Measurements from ENCODE around the gene GIMAP5. TPM values are rescaled to one million over a fixed set of nuclear protein-coding genes. Genes with fewer than 3 reads are reported as not detected.
"Not testable (repeated sequence)": the region's sequence is repeated elsewhere in the genome, so short reads cannot be mapped to it uniquely, and the experiment has no call there.

The GIMAP5 gene
- total and polyA plus RNA-seq, 2 donors (not counting 1 experiment from before 2014, with no cell fraction given): not detected

DNA sequence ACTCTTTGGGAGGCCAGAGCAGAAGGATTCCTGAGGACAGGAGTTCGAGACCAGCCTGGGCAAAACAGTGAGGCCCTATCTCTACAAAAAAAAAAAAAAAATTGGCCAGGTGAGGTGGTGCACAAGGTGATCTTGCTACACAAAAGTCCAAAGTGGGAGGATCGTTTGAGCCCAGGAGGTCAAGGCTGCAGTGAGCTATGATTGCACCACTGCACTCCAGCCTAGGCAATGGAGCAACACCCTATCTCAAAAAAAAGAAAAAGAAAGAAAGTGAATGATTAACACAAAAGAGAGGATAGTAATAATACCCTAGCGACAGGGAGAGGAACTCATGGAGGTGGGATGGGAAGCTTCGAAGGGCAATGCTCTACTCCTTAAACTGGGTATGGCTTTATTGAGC is 32.5 kb downstream of the GIMAP5 start:
- no peak overlapping the region for H3K27ac ChIP-seq (ENCODE audit: insufficient read depth, low read length)
- no peak overlapping the region for H3K4me3 ChIP-seq (replicated peaks in 1 of 4; ENCODE audit: control extremely low read depth in 1 of 4, insufficient read depth in 1 of 4, low read depth in 3 of 4, low read length in 4 of 4)
- H3K9me3 ChIP-seq (ENCODE audit: control insufficient read depth, insufficient read depth, low read depth, low read length): no peaks in the 10 kb centered on the region
- no peaks in the 10 kb centered on the region for H3K36me3 ChIP-seq (ENCODE audit: control insufficient read depth, insufficient read depth, low read length)
- TF ChIP-seq EZH2 (IDR thresholded peaks at IDR 0.05; ENCODE audit: low read length, missing control alignments): no peak
- TF ChIP-seq, protein P1, sequence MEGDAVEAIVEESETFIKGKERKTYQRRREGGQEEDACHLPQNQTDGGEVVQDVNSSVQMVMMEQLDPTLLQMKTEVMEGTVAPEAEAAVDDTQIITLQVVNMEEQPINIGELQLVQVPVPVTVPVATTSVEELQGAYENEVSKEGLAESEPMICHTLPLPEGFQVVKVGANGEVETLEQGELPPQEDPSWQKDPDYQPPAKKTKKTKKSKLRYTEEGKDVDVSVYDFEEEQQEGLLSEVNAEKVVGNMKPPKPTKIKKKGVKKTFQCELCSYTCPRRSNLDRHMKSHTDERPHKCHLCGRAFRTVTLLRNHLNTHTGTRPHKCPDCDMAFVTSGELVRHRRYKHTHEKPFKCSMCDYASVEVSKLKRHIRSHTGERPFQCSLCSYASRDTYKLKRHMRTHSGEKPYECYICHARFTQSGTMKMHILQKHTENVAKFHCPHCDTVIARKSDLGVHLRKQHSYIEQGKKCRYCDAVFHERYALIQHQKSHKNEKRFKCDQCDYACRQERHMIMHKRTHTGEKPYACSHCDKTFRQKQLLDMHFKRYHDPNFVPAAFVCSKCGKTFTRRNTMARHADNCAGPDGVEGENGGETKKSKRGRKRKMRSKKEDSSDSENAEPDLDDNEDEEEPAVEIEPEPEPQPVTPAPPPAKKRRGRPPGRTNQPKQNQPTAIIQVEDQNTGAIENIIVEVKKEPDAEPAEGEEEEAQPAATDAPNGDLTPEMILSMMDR (conservative IDR thresholded peaks at IDR 0.05 in 1 of 2, IDR thresholded peaks at IDR 0.05 in 1 of 2; ENCODE audit: low read depth in 1 of 2, low read length in 2 of 2): no peak
- H2AFZ ChIP-seq (ENCODE audit: low read length): no peak overlapping the region
- no peaks in the 10 kb centered on the region for H3K79me2 ChIP-seq (ENCODE audit: control insufficient read depth, insufficient read depth, low read length)
- no peak overlapping the region for H3K4me2 ChIP-seq (ENCODE audit: extremely low read depth, insufficient read depth, low read length)
- H4K20me1 ChIP-seq (ENCODE audit: control insufficient read depth, extremely low read depth, insufficient read depth, low read length): no peaks in the 10 kb centered on the region
- DNase-seq (ENCODE audit: low read depth in 2 of 2): no peak
- H3K4me1 ChIP-seq (ENCODE audit: control insufficient read depth, extremely low read depth, insufficient read depth, low read length): no peaks in the 10 kb centered on the region
- no peaks in the 10 kb centered on the region for H3K27me3 ChIP-seq (ENCODE audit: control insufficient read depth, insufficient read depth, low read length)
- no peak overlapping the region for H3K9ac ChIP-seq (ENCODE audit: insufficient read depth, low read length)

DNA sequence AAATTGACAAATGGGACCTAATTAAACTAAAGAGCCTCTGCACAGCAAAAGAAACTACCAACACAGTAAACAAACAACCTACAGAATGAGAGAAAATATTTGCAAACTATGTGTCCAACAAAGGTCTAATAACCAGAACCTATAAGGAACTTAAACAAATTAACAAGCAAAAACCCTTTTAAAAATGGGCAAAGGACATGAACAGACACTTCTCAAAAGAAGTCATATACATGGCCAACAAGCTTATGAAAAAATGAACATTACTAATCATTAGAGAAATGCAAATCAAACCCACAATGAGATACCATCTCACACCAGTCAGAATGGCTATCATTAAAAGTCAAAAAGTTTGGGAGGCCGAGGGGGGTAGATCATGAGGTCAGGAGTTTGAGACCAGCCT is 36.9 kb downstream of the GIMAP5 start:
- not testable (repeated sequence) for H3K36me3 ChIP-seq (ENCODE audit: control insufficient read depth, insufficient read depth, low read length); H3K4me2 ChIP-seq (ENCODE audit: extremely low read depth, insufficient read depth, low read length); H2AFZ ChIP-seq (ENCODE audit: low read length); DNase-seq (ENCODE audit: low read depth in 2 of 2); H3K27ac ChIP-seq (ENCODE audit: insufficient read depth, low read length); H3K9ac ChIP-seq (ENCODE audit: insufficient read depth, low read length); H3K9me3 ChIP-seq (ENCODE audit: control insufficient read depth, insufficient read depth, low read depth, low read length); H3K27me3 ChIP-seq (ENCODE audit: control insufficient read depth, insufficient read depth, low read length); H3K79me2 ChIP-seq (ENCODE audit: control insufficient read depth, insufficient read depth, low read length); H4K20me1 ChIP-seq (ENCODE audit: control insufficient read depth, extremely low read depth, insufficient read depth, low read length); H3K4me1 ChIP-seq (ENCODE audit: control insufficient read depth, extremely low read depth, insufficient read depth, low read length); H3K4me3 ChIP-seq (replicated peaks in 1 of 4; ENCODE audit: control extremely low read depth in 1 of 4, insufficient read depth in 1 of 4, low read depth in 3 of 4, low read length in 4 of 4)

DNA sequence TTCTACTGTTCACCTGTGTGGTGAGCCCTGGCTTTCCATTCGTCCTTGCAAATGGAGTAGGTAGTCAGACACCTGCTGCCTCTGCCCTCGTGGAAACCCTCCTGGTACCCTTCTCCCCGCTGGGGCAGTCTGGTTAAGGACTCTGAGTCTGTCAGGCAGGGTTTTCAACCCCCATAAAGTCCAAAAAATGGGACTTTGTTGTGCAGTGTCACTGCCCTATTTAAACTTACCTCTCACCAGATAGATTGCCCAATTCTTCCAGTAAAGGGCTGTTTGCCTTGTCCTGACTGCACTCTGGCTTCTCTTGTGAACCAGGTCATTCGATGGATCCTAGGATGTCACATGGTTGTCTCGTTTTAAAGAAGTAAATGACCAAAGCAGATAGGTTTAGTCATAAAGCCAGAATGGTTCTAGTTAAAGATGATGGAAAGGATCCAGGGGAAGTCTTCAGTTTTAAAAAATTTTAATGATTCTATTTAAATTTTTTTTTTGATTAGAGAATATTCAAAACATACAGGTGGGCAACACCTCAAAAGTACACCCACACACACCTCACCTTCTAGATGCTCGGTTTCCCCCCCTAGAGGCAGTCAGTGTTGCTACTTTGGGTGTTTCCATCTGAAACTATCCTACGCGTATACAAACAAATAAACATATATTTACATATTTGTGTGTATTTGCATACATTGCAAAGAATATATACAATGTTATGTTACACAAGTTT is 41.0 kb downstream of the GIMAP5 start:
- Histone ChIP-seq H3K36me3 (ENCODE audit: control insufficient read depth, insufficient read depth, low read length) (no peaks in the 10 kb centered on the region), H3K4me1 (ENCODE audit: control insufficient read depth, extremely low read depth, insufficient read depth, low read length) (no peaks in the 10 kb centered on the region), H3K79me2 (ENCODE audit: control insufficient read depth, insufficient read depth, low read length) (no peaks in the 10 kb centered on the region), H3K27me3 (ENCODE audit: control insufficient read depth, insufficient read depth, low read length) (no peaks in the 10 kb centered on the region), H3K27ac (ENCODE audit: insufficient read depth, low read length) (no peak overlapping the region), H3K9me3 (ENCODE audit: control insufficient read depth, insufficient read depth, low read depth, low read length) (no peaks in the 10 kb centered on the region), H2AFZ (ENCODE audit: low read length) (no peak overlapping the region), H3K9ac (ENCODE audit: insufficient read depth, low read length) (no peak overlapping the region), H3K4me3 (replicated peaks in 1 of 4; ENCODE audit: control extremely low read depth in 1 of 4, insufficient read depth in 1 of 4, low read depth in 3 of 4, low read length in 4 of 4) (no peak overlapping the region), H4K20me1 (ENCODE audit: control insufficient read depth, extremely low read depth, insufficient read depth, low read length) (no peaks in the 10 kb centered on the region), H3K4me2 (ENCODE audit: extremely low read depth, insufficient read depth, low read length) (no peak overlapping the region)
- TF ChIP-seq, protein P1 (conservative IDR thresholded peaks at IDR 0.05 in 1 of 2, IDR thresholded peaks at IDR 0.05 in 1 of 2; ENCODE audit: low read depth in 1 of 2, low read length in 2 of 2): no peak
- no peak for TF ChIP-seq EZH2 (IDR thresholded peaks at IDR 0.05; ENCODE audit: low read length, missing control alignments)
- DNase-seq (ENCODE audit: low read depth in 2 of 2): no peak

Data from fibroblast of lung (primary cell).